GM10847 (cell line): ENCODE data around the gene CYBA.

Experiments used
- POLR2A ChIP-seq: IDR thresholded peaks from 2 replicates; pipeline ENCODE4 v1.6.1; 2011; ENCODE audit not compliant: insufficient read length; ENCODE audit errors: extremely low read depth

Gene CYBA

GRCh38 chr16:88655733-88656281, 5.0 kb upstream of the CYBA start:
- no peak for TF ChIP-seq POLR2A

- TF ChIP-seq POLR2A, result no peak
Observed at GRCh38 chr16:88655053-88655732, 4.3 kb upstream of the CYBA start.

- no peak for TF ChIP-seq POLR2A
Observed at GRCh38 chr16:88654363-88655052, 3.7 kb upstream of the CYBA start.

GRCh38 chr16:88653596-88654362, 2.9 kb upstream of the CYBA start:
- no peak for TF ChIP-seq POLR2A

- no peak for TF ChIP-seq POLR2A
Observed at GRCh38 chr16:88653101-88653500, 2.2 kb upstream of the CYBA start.

- no peak for TF ChIP-seq POLR2A
Observed at GRCh38 chr16:88652762-88653063, 1.9 kb upstream of the CYBA start.

GRCh38 chr16:88651989-88652761, 1.3 kb upstream of the CYBA start:
- no peak for TF ChIP-seq POLR2A

GRCh38 chr16:88651276-88651988, 579 bp upstream of the CYBA start:
- TF ChIP-seq POLR2A, result peak; percentile 48

GRCh38 chr16:88649924-88650748, 717 bp downstream of the CYBA start:
- peak; percentile 4 for TF ChIP-seq POLR2A

- no peak for TF ChIP-seq POLR2A
Observed at GRCh38 chr16:88649195-88649923, 1.5 kb downstream of the CYBA start.

- no peak for TF ChIP-seq POLR2A
Observed at GRCh38 chr16:88647178-88648070, 3.4 kb downstream of the CYBA start.

- TF ChIP-seq POLR2A, result no peak
Observed at GRCh38 chr16:88646345-88647034, 4.4 kb downstream of the CYBA start.

GRCh38 chr16:88645941-88646340, 4.9 kb downstream of the CYBA start:
- TF ChIP-seq POLR2A, result no peak
